AG04450 (cell line): ENCODE data around the gene CFAP410. TPM values are rescaled to one million over a fixed set of nuclear protein-coding genes. Genes with fewer than 3 reads are reported as not detected.

Experiments used
- CTCF ChIA-PET: fragments of 300-600, 350-600 bp; formaldehyde crosslinking; extraction: SDS; loops from one replicate; lab custom pipeline; 2022; ENCODE audit warnings: antibody characterized with exemption, inconsistent platforms; lab: Charles Lee
- POLR2A ChIA-PET: fragments of 350-600 bp; formaldehyde crosslinking; extraction: SDS; loops from one replicate; lab custom pipeline; 2021; ENCODE audit warnings: antibody characterized with exemption, inconsistent platforms; lab: Yijun Ruan, JAX
- DNase-seq: peaks from one replicate; pipeline ENCODE4 v3.0.0-alpha.2; 2011; ENCODE audit warnings: low read depth, low spot score
- H3K27ac ChIP-seq: one replicate; pipeline ENCODE4 v1.5.1; 2012; ENCODE audit warnings: low read depth, low read length, control low read depth
- H3K27me3 ChIP-seq: one replicate; pipeline ENCODE4 v1.6.0; 2012; ENCODE audit warnings: low read length; ENCODE audit not compliant: control insufficient read depth, insufficient read depth
- H3K4me3 ChIP-seq: 2 replicates; pipeline ENCODE4 v1.5.1; 2011; ENCODE audit warnings: mild to moderate bottlenecking, low read depth, low read length, control low read depth
- H3K9me3 ChIP-seq: 2 replicates; pipeline ENCODE4 v1.5.1; 2012; ENCODE audit warnings: low read length; ENCODE audit not compliant: control insufficient read depth, insufficient read depth
- CTCF ChIP-seq: IDR thresholded peaks from 2 replicates; pipeline ENCODE4 v1.5.1; 2011; ENCODE audit warnings: low read depth, low read length, control low read depth, inconsistent platforms
- polyA plus RNA-seq: library from polyadenylated mRNA; depleted of rRNA; stranded (reverse); fragments of >200 nt; gene quantifications from 2 replicates; pipeline ENCODE4 v1.2.3, GENCODE V29; 2011

The CFAP410 gene
- polyA plus RNA-seq, 1 experiment: 3.7 TPM

- ChIA-PET CTCF (no interaction called here), POLR2A (no interaction called here)
- H3K9me3 ChIP-seq: no peaks in the 10 kb centered on the region; the same call in 1 of the 2 replicates
- H3K27ac ChIP-seq: no peak overlapping the region
- DNase-seq: no peak
- no peak for TF ChIP-seq CTCF
- H3K27me3 ChIP-seq: no peaks in the 10 kb centered on the region
- H3K4me3 ChIP-seq: no peak overlapping the region
Measured at GRCh38 chr21:44320847-44321246, 18.3 kb downstream of the CFAP410 start.

- ChIA-PET POLR2A (interaction anchor here (0.7 to 1.3 kb wide), 2 partner anchors 14 to 19 kb away, joined by 3 to 4 read pairs; no protein-coding TSS in a partner anchor), CTCF (interaction anchor here (1.2 kb wide), 1 partner anchor 14 kb away, joined by 3 read pairs; no protein-coding TSS in a partner anchor)
- TF ChIP-seq CTCF: no peak
- no peaks in the 10 kb centered on the region; the same call in 1 of the 2 replicates for H3K9me3 ChIP-seq
- no peak for DNase-seq
- no peak overlapping the region for H3K27ac ChIP-seq
- no peaks in the 10 kb centered on the region for H3K27me3 ChIP-seq
- no peak overlapping the region for H3K4me3 ChIP-seq
Measured at GRCh38 chr21:44319407-44320065, 19.7 kb downstream of the CFAP410 start.

GRCh38 chr21:44318489-44319285, 20.5 kb downstream of the CFAP410 start:
- Histone ChIP-seq H3K27me3 (no peaks in the 10 kb centered on the region), H3K9me3 (no peaks in the 10 kb centered on the region; the same call in 1 of the 2 replicates), H3K4me3 (no peak overlapping the region), H3K27ac (no peak overlapping the region)
- CTCF ChIA-PET: interaction anchor here (1.2 kb wide), 1 partner anchor 13 kb away, joined by 3 read pairs; no protein-coding TSS in a partner anchor
- DNase-seq: no peak
- POLR2A ChIA-PET: interaction anchor here (0.7 to 1.3 kb wide), 2 partner anchors 15 to 20 kb away, joined by 3 to 4 read pairs; no protein-coding TSS in a partner anchor
- TF ChIP-seq CTCF: no peak

- CTCF ChIA-PET: no interaction called here
- H3K9me3 ChIP-seq: no peaks in the 10 kb centered on the region; the same call in 1 of the 2 replicates
- TF ChIP-seq CTCF: no peak
- DNase-seq: no peak
- no peak overlapping the region for H3K27ac ChIP-seq
- no peaks in the 10 kb centered on the region for H3K27me3 ChIP-seq
- no peak overlapping the region for H3K4me3 ChIP-seq
- POLR2A ChIA-PET: no interaction called here
Measured at GRCh38 chr21:44317871-44318270, 21.3 kb downstream of the CFAP410 start.
